CD4-positive, alpha-beta T cell treated with Interleukin-15 for 4 hours (primary cell): Measurements from ENCODE around the gene IGSF21.

Source experiments
- DNase-seq: peaks from one replicate; pipeline ENCODE4 v3.0.0-alpha.2; 2020; ENCODE audit warnings: low spot score

IGSF21 gene

GRCh38 chr1:18426580-18426979 lies 319.0 kb downstream of the IGSF21 start:
- DNase-seq: no peak
